HL-60/S4 treated with retinoic acid at 250 ng/mL for 4 days and 3 days (cell line): ENCODE results near the gene FAM180B.
"Not testable (repeated sequence)": the region's sequence is repeated elsewhere in the genome, so short reads cannot be mapped to it uniquely, and the experiment has no call there.

Experiments
- in situ Hi-C: fragments of 300-500 bp; cut with MboI; formaldehyde crosslinking; loops from 2 replicates; pipeline ENCODE4 v1.7.0; 2022; ENCODE audit warnings: low sequenced_read_pairs

The FAM180B gene, protein sequence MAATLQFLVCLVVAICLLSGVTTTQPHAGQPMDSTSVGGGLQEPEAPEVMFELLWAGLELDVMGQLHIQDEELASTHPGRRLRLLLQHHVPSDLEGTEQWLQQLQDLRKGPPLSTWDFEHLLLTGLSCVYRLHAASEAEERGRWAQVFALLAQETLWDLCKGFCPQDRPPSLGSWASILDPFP

DNA sequence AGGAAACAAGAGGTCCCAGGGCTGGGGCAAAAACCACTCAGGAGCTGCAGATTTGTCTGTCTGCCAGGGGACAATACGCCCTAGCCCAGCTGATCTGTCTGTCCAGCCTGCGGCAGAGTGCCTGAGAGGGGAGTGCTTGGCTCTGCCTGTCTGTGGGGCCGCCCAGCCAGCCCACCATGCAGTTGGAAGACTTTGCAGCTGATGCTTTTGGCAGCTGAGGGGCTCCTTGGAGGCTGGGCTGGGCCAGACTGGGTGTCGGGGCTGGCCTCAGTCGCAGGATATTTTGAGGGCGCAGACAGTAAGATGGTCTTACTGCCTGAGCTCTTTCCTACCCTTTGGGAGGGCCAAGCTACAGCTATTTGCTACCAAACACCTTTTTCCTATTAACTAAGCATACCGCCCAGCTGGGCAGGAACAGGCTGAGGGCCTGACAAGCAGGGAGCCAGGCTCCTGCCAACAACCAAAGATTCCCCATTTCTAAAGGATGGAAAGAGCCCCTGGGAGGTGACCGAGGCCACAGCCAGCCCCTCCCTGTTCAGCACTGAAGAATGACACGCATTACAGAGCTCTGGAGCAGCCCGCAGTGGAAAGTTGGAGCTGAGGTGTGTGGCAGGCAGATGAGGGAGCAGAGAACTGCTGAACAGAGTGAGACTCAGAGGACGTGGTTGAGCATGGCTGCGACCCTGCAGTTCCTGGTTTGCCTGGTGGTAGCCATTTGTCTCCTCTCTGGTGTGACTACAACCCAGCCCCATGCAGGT, at the start of gene FAM180B:
TSS of gene FAM180B (plus strand) at position 581 of the 758 bp plus-strand sequence. CDS start at position 672, 91 bp downstream.
- in situ Hi-C loops = no loop called here

DNA sequence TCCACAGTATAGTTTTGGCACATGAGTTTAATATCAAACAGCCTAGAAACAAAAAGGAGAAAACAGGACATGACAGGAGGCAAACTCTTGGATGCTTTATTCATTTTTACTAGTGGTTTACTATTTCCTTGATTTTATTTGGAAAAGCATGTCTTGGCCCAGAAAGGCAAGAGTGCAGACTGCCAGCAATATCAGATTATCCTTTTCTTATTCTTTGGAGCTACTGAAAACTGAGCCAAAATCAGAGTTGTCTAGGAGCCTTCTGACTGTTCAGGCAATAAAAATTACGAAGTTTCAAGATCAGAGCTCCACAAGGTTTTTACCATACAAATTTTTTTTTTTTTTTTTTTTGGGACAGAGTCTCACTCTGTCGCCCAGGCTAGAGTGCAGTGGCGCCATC, 49.6 kb upstream of the FAM180B start:
- in situ Hi-C loops = no loop called here

DNA sequence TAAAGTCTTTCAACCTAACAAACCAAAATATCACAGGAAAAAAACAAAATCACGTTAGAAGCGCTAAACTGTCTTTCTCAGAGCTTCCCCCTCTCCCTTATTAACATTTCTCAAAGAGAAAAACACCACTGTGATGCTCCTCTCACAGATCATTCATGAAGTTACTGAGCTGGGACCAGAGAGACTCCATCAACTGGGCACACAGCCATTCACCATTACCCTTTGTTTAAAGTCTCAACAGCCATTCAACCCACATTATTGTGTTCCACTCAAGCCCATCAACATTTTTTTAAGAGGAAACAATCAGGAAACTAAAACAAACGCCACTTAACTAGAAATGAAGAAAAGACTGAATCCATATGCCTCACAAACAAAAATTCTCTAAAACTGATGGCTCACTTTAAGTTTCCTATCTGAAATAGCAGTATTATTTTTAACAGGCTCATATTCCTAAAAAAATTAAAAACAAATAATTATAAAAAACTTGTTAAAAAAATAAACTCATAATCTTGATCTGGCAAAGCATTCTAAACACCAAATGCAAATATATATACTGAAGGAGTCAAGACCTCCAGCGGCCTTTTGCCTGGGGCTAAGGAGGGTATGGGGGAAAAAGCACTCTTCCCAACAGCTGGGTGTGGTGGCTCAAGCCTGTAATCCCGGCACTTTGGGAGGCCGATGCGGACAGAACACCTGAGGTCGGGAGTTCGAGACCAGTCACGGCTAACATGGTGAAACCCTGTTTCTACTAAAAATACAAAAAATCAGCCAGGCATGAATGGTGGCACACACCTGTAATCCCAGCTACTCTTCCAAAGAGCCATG, 47.5 kb upstream of the FAM180B start:
- in situ Hi-C loops = no loop called here

GRCh38 chr11:47539681-47540039, 46.8 kb upstream of the FAM180B start:
- in situ Hi-C loops = no loop called here

DNA sequence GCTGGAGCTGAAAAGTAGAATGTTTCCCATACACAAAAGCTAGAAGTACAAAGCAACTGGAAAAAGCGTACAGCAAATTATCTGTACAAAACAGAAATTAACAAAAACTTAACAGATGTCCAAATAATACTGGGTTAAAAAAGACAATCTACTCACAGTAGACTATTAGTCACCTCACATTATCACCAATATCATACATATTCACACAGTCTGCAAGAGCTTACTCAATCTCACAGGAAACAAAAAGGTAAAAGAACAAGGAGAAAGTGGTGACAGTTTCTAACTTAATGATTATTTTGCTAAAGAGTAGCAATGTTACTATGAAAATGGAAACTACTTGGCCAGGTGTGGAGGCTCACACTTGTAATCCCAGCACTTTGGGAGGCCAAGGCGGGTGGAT, 45.4 kb upstream of the FAM180B start:
- in situ Hi-C loops = no loop called here

- in situ Hi-C loops = no loop called here
Observed at GRCh38 chr11:47545298-47545697, 41.2 kb upstream of the FAM180B start.

DNA sequence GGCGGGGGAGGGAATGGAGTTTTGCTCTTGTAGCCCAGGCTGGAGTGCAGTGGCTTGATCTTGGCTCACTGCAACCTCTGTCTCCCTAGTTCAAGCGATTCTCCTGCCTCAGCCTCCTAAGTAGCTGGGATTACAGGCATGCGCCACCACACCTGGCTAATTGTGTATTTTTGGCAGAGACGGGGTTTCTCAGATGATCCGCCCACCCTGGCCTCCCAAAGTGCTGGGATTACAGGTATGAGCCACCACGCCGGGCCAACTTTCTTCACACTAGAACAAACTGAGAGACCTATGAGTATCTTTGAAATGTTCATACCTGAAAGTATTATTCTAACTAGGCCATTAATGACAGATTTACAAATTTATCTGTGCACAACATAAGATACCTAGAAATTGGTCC, 40.2 kb upstream of the FAM180B start:
- in situ Hi-C loops = not testable (repeated sequence)

DNA sequence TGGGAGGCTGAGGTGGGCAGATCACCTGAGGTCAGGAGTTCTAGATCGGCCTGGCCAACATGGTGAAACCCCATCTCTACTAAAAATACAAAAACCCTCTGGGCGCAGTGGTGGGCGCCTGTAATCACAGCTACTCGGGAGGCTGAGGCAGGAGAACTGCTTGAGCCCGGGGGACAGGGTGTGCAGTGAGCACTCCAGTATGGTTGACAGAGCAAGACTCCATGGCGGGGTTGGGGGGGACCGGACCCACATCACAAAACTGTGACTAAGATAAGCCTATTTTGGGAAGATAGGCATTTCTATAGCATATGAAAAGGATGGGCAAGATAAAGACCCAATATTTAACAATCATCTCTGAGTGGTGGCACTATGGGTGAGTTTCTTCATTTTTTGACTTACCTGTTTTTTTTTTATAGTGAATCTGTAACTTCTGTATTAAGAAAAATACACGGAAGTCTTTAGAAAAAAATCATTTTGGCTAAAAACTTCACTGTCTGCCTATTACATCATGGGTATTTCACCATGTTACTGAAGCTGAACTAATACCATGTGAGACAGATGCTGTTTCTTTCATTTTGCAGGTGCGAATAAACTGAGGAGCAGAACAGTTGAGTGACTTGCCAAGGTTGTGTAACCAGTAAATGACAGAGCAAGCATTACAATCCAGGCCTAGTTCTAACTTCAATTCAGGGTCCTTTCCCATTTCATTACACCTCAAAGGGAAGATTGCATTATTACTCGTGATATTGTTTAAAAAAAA, 36.0 kb upstream of the FAM180B start:
- in situ Hi-C loops = no loop called here

DNA sequence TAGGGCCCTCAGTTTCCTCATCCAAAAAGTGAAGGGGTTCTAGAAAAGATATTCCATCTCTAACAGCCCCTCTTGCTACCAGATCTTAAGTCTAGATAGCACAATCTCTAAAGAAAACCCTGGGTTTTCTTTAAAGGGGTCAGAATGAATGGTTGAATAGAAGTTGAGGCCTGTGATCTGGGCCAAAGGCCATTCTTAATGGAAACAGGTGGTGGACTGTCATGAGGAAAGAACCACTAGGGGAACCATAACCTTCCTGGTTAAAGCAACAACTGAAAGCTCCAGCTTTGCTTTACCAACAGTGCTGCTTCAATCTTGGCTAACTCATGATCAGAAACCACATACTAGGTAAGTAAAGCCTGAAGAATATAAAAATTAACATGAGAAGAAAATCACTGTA, 35.4 kb upstream of the FAM180B start:
- in situ Hi-C loops = no loop called here

DNA sequence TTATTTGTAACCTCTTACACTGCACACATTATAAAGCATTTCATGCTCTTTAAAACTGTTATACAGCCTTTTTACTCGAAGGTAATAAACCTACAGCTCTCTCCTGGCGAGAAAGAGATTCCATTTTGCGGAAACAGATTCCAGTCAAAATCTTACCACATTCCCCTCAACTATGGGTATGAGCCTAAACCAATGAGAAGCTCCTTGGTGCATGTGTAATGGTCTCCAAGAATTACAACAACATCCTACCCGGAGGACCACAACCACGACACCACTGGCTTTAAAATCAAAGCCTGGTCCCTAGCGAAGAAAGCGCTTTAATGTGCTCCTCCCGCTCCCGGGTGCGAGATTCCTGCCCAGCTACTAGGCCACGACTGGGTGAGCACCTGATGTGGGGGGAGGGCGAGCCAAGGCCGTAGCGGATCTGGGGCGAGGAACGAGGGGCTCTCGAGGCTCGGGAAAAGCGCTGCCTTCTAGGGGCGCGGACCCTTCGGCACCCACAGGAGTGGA, 34.4 kb upstream of the FAM180B start:
- in situ Hi-C loops = no loop called here

- in situ Hi-C loops = no loop called here
Observed at GRCh38 chr11:47552566-47553405, 33.7 kb upstream of the FAM180B start, which contains the start of gene CELF1. Gene CELF1 (minus strand): TSS chr11:47553132. CDS start chr11:47499523, 53,609 bp downstream.

- in situ Hi-C loops = no loop called here
Observed at GRCh38 chr11:47553406-47553743, 33.1 kb upstream of the FAM180B start.

- in situ Hi-C loops = not testable (repeated sequence)
Observed at GRCh38 chr11:47557004-47557403, 29.5 kb upstream of the FAM180B start.

DNA sequence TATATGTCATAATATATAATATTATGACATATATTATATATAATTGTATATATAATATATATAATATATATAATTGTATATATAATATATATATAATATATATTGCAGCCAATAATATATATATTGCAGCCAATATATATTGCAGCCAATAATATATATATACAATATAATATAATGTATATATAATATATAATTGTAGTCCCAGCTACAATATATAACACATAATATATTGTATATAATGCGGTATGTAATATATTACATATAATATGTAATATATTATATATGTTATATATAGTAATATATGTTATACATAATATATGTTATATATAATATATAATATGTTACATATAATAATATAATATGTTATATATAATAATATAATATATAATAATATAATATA, 27.8 kb upstream of the FAM180B start:
- in situ Hi-C loops = no loop called here

DNA sequence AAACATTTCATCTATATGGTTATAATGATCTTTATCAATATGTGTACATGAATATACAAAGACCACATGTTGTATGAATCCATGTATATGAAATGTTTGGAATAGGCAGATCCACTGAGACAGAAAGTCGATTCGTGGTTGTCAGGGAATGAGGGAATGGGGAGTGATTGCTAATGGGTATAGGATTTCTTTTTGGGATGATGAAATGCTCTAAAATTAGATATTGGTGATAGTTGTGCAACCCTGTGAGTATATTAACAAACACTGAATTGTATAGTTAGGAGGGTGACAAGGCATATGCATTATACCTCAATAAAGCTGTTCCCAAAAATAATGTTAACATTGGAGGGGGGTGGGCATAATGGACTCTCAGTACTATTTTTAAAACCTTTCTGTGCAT, 26.1 kb upstream of the FAM180B start:
- in situ Hi-C loops = no loop called here

DNA sequence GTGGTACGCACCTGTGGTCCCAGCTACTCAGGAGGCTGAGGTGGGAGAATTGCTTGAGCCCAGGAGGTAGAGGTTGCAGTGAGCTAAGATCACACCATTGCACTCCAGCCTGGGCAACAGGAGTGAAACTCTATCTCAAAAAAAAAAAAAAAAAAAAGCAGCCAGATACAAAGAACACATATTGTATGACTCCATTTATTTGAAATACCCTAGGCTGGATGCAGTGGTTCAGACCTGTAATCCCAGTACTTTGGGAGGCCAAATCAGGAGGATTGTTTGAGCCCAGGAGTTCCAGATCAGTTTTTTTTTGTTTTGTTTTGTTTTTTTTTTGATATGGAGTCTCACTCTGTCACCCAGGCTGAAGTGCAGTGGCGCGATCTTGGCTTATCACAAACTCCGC, 24.1 kb upstream of the FAM180B start:
- in situ Hi-C loops = not testable (repeated sequence)

GRCh38 chr11:47564366-47564765, 22.1 kb upstream of the FAM180B start:
- in situ Hi-C loops = not testable (repeated sequence)

DNA sequence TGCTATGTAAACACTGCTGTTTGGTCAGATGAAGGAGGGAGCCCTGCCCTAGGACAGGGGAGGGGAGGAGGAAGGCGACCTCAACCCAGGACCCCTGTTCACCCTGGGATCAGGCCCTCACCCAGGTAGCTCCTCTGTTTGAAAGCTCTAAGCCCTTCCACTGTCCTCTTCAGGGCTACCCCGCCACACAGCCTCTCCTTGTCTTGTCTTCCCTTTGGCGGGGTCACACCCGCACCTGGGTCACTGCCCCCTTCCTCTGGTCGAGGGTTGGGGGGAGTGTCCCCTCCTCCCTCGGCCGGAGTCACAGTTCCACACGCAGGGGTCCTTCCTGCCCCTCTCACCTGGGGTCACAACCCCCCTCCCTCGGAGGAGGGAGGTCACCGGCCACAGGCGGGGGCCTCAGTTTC, 21.5 kb upstream of the FAM180B start:
- in situ Hi-C loops = no loop called here

DNA sequence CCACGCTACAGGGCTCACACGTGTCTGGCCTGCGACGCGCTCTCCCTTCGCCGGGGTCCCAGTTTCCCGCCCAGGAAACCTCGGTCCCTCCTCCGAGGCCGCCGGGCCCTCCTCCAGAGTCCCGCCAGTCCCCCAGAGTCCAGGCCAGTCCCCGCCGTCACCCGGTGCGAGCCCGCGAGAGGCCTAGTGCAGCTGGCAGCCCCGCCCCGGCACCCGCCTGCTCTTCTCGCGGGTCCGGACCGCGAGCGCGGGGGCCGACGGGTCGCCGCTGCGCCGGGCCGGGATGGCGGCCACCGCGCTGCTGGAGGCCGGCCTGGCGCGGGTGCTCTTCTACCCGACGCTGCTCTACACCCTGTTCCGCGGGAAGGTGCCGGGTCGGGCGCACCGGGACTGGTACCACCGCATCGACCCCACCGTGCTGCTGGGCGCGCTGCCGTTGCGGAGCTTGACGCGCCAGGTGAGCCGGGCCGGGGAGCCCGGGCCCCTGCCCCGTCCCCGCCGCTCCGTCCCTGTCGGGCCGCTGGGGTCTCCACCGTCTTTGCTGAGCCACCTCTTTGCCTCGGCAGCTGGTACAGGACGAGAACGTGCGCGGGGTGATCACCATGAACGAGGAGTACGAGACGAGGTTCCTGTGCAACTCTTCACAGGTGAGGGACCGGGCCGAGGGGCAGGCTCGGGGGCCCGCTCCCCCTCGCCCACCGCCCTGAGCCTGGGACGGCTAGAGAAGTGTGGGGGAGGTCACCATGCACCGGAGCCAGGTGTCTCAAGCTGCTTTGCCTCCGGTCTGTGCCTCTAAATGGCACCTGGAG, 20.9 kb upstream of the FAM180B start, which contains the start of gene PTPMT1:
TSS of gene PTPMT1 (plus strand) at position 260 of the 809 bp plus-strand sequence. CDS start at position 284, 24 bp downstream.
- in situ Hi-C loops = no loop called here
